AG04449 (cell line): ENCODE results near the gene ERP27.

Experiments
- CTCF ChIA-PET: fragments of 350-600 bp; formaldehyde crosslinking; extraction: SDS; loops from one replicate; lab custom pipeline; 2021; ENCODE audit warnings: antibody characterized with exemption; lab: Yijun Ruan, JAX
- POLR2A ChIA-PET: fragments of 400-600, 350-600 bp; formaldehyde crosslinking; extraction: SDS; loops from one replicate; lab custom pipeline; 2020; ENCODE audit warnings: antibody characterized with exemption, inconsistent platforms; lab: Yijun Ruan, JAX
- DNase-seq: peaks from one replicate; pipeline ENCODE4 v3.0.0-alpha.2; 2010; ENCODE audit warnings: low read depth, low spot score
- H3K4me3 ChIP-seq: 2 replicates; pipeline ENCODE4 v1.5.1; 2011; ENCODE audit warnings: low read depth, mild to moderate bottlenecking, control low read depth, low read length
- TF ChIP-seq, protein P1 (sequence below): IDR thresholded peaks from one replicate; pipeline ENCODE4 v1.5.1; 2011; ENCODE audit warnings: mild to moderate bottlenecking, moderate library complexity, low read length, control low read depth, inconsistent platforms; ENCODE audit not compliant: insufficient read depth; ENCODE audit errors: missing control alignments

Gene ERP27

GRCh38 chr12:14896521-14897169 is 41.7 kb downstream of the ERP27 start:
- peak; percentile 60 for DNase-seq
- no peak overlapping the region for H3K4me3 ChIP-seq
- ChIA-PET POLR2A (no interaction called here), CTCF (interaction anchor here (0.8 kb wide), 1 partner anchor 10 kb away, joined by 3 read pairs; no protein-coding TSS in a partner anchor)
- TF ChIP-seq, protein P1, sequence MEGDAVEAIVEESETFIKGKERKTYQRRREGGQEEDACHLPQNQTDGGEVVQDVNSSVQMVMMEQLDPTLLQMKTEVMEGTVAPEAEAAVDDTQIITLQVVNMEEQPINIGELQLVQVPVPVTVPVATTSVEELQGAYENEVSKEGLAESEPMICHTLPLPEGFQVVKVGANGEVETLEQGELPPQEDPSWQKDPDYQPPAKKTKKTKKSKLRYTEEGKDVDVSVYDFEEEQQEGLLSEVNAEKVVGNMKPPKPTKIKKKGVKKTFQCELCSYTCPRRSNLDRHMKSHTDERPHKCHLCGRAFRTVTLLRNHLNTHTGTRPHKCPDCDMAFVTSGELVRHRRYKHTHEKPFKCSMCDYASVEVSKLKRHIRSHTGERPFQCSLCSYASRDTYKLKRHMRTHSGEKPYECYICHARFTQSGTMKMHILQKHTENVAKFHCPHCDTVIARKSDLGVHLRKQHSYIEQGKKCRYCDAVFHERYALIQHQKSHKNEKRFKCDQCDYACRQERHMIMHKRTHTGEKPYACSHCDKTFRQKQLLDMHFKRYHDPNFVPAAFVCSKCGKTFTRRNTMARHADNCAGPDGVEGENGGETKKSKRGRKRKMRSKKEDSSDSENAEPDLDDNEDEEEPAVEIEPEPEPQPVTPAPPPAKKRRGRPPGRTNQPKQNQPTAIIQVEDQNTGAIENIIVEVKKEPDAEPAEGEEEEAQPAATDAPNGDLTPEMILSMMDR, result no peak

- H3K4me3 ChIP-seq, result no peak overlapping the region
- CTCF ChIA-PET, result interaction anchor here (0.7 to 2.4 kb wide), 4 partner anchors 16 to 102 kb away, joined by 3 to 7 read pairs (median 4); no protein-coding TSS in a partner anchor
- POLR2A ChIA-PET, result no interaction called here
- TF ChIP-seq, protein P1, result peak; percentile 3
- no peak for DNase-seq
These were observed 44.7 kb downstream of the ERP27 start for GRCh38 chr12:14893506-14894250.

DNA sequence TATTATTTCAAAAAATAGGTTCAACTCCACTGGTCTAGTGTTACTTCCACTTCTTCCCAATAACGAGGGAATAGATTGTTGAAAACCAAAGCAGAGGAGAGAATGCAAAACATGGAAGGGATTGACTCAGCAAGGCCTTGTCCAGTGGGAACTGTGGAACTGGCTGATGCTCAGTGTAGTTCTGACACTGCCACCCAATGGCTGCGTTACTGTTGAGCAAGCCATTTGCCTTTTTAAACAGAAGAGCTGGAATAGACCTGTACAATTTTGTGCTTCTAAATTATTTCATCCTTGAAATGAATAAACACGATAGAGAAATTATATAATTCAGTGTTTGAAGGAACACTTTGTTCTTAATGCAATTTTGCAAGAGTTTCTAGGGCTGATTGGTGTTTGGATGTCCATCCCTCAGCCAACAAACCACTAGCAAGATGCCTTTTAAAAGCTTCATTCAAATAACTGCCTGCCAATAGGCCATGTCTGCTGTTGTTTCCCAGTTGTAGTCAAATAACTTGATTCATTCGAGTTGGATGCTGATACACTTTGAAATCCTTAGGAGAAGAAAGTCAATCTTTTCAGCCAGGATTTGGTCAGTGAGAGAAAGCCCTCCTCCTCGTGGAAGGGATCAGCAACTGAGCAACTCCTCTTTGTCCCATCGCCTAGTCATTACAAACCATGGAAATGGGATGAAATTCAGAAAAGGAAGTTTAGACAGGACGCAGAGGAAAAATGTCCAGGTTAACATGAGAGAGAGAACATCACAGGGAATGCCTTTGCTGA is 45.4 kb downstream of the ERP27 start:
- ChIA-PET POLR2A (no interaction called here), CTCF (interaction anchor here (1.2 to 2.4 kb wide), 3 partner anchors 17 to 48 kb away, joined by 3 to 7 read pairs (median 4); no protein-coding TSS in a partner anchor)
- H3K4me3 ChIP-seq, result no peak overlapping the region
- TF ChIP-seq, protein P1, result no peak
- DNase-seq, result no peak

DNA sequence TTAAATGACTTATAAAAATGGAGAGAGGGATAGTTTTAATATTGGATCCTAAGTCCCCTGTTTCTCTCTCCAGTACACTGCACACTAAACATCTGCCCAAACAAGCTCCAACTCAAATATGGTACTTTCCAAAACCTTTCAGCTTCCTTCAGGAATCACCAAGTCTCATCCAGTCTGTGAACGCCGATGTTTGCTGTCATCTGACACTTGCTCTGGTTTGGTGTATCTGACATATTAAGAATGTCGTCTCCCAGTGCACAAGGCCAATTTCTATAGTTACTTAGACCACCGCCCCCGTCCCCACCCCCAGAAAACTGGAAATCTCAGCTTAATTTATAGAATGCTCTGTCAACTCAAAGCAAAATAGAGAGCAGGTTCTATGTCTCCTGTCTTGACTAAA is 47.6 kb downstream of the ERP27 start:
- no peak overlapping the region for H3K4me3 ChIP-seq
- DNase-seq, result no peak
- POLR2A ChIA-PET, result no interaction called here
- TF ChIP-seq, protein P1, result no peak
- CTCF ChIA-PET, result interaction anchor here (0.8 to 1.6 kb wide), 4 partner anchors 14 to 101 kb away, joined by 3 to 7 read pairs (median 3); no protein-coding TSS in a partner anchor

DNA sequence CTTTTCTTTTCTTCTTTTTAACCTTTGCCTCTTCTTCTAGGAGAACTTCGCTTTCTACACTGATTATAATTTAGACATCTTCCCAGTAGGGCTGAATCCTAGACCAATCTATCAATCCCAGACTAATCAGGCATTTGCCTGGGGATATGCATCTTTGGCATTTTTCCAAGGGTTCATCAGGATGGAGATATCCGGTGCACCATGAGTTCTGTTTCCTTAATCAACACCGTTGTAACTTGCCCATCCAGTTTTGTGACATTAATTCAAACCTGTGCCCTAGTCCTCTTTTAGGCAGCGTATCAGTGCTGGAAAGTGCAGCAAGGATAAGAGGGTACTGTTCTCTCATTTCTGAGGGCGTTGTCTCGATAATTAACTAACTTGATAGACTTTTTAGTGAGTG is 52.1 kb downstream of the ERP27 start:
- H3K4me3 ChIP-seq, result no peak overlapping the region
- TF ChIP-seq, protein P1, result no peak
- DNase-seq, result no peak
- POLR2A ChIA-PET, result no interaction called here
- CTCF ChIA-PET, result interaction anchor here (1.1 to 1.4 kb wide), 2 partner anchors 10 to 39 kb away, joined by 3 read pairs; no protein-coding TSS in a partner anchor
